Renal cortical epithelial cell (primary cell): ENCODE measurements around the gene FLNB. TPM values are rescaled to one million over a fixed set of nuclear protein-coding genes. Genes with fewer than 3 reads are reported as not detected.

Experiments
- DNase-seq: peaks from one replicate; pipeline ENCODE4 v3.0.0-alpha.2; 2011; ENCODE audit warnings: low read depth
- total RNA-seq: library from RNA; depleted of rRNA; stranded (reverse); fragments of >200 nt; gene quantifications from 2 replicates; pipeline ENCODE4 v1.2.3, GENCODE V29; 2014

Gene FLNB
- total RNA-seq, 1 donor from 2014 or later, result 342 TPM

- DNase-seq, result peak; percentile 11
Measured at GRCh38 chr3:58135712-58136543, 127.7 kb downstream of the FLNB start.

DNA sequence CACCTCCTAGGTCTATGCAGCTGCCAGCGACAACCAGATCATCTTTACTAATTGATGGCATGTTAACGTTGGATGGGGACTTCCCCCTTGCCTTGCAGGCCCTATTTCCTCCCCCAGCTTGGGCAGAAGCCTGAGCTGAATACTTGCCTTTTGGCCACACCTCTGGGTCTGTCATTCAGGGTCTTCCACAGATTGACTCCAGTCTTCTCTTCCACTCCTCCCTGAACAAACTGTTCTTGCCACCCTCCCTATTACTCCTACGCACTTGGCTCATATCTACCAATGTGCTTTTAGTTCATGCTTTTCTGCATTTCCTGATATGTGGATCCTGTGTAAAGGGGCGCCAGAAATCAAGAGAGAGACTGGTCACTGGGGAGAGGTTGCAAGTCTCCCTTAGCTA, 129.1 kb downstream of the FLNB start:
- DNase-seq, result no peak

- no peak for DNase-seq
Measured at GRCh38 chr3:58141766-58142345, 133.6 kb downstream of the FLNB start.

- DNase-seq, result no peak
Measured at GRCh38 chr3:58143417-58144055, 135.3 kb downstream of the FLNB start.

- DNase-seq, result no peak
Measured at GRCh38 chr3:58144478-58145325, 136.5 kb downstream of the FLNB start.

DNA sequence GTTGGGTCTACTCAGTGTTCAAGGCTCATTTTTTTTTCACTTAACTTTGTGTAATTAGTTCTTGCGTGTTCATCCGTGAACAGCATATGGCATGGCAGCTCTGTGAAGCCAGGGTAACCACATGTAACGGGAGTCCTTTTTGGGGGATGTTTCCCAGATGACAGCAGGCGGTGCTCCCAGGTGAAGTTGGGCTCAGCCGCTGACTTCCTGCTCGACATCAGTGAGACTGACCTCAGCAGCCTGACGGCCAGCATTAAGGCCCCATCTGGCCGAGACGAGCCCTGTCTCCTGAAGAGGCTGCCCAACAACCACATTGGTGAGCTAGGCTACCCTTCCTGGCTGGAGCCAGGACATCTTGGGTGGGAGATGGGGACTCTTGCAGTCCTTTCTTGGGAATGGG, 139.8 kb downstream of the FLNB start:
- no peak for DNase-seq

DNA sequence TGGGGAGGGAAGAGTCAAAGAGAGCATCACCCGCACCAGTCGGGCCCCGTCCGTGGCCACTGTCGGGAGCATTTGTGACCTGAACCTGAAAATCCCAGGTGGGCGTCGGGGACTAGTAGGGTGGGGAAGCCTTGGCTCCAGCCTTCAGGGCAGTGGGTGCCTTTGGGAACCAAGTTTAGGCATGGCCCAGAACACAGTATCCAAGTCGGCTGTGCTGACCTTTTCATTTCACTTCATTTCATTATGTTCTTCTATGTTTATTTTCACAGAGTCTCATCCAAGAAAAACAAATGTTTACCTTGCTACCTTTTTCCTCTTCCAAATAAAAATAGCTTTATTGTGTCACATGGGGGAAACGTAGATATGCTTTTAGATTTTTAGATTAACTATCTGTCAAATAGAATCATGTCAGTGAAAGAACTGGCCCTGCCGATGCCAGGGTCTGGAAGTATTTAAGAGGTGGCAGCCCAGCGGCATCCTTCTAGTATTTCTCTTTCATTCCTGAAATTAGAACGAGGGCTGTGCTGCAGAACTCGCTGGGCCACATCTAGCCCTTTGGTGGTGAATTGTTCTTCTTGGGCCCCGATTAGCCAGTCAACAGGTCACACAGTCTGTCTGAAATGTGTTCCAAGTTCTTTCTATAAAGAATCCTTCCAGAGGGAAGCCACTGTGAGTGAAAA, 142.0 kb downstream of the FLNB start:
- no peak for DNase-seq

DNA sequence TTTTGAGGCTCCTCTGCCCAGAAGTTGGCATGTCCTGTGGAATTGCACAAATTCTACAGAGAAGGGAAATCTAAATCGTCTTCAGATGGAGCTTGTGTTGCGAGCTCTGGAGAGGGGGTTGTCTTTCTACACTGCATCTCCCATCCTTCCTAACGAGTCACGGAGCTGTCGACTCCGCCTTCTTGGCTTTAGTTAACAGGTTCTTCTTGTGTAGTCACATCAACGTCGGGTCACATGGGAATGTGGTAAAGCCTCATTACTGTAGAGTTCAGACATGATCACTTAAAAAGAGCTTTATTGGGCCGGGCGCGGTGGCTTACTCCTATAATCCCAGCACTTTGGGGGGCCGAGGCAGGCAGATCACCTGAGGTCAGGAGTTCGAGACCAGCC, 142.6 kb downstream of the FLNB start:
- DNase-seq, result no peak

DNA sequence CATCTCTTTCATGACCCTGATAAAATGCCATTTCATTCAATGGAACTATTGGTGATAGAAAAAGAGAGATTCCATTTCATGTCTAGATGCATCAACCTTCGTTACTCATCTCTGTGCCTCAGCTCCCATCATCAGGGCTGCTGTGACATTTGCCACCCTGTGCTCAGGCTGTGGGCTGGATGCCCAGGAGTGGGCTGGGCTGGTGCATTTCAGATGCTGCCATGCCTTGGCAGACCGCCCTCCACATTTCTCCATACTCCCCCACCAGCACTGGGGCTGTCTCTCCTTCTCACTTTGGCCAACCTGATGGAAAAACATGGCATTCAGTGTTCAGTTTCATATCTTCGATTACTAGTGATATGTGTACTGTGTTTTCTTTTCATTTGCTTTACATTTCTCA, 143.4 kb downstream of the FLNB start:
- no peak for DNase-seq

- no peak for DNase-seq
Measured at GRCh38 chr3:58152225-58153015, 144.2 kb downstream of the FLNB start.

- no peak for DNase-seq
Measured at GRCh38 chr3:58153371-58153770, 145.1 kb downstream of the FLNB start.

DNA sequence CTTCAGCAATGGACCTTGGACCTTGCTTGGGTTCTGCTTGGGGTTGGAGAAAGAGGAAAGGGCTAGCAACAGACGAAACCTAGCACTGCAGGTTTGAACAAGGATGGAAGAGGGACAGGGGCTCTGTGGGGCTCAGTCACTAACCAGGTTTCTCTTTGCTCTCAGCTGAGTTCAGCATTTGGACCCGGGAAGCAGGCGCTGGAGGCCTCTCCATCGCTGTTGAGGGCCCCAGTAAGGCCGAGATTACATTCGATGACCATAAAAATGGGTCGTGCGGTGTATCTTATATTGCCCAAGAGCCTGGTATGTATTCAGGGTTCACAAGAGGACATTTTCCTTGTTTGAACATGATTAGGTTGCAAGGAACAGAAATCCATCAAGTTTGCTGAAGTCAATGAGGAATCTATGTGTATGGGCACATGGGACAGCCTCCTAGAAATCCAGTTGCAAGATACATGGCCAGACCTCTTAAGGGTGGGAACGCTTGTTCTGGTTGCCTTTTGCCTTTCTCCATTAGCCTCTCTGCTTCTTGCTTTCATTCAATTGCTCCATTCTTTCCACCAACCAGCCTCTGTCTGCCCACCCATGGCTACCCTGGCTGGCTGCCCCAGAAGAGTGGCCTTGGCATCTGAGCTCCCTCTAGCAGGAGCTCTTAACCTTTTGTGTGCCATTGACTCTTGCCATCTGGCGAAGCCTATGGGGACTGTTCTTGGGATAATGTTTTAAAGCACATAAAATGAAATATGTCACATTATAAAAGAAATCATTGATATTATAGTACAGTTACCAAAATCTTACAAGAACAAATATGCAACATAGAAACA, 146.6 kb downstream of the FLNB start:
- no peak for DNase-seq

- no peak for DNase-seq
Measured at GRCh38 chr3:58155838-58156237, 147.6 kb downstream of the FLNB start.

GRCh38 chr3:58157700-58158099, 149.5 kb downstream of the FLNB start:
- DNase-seq, result no peak

DNA sequence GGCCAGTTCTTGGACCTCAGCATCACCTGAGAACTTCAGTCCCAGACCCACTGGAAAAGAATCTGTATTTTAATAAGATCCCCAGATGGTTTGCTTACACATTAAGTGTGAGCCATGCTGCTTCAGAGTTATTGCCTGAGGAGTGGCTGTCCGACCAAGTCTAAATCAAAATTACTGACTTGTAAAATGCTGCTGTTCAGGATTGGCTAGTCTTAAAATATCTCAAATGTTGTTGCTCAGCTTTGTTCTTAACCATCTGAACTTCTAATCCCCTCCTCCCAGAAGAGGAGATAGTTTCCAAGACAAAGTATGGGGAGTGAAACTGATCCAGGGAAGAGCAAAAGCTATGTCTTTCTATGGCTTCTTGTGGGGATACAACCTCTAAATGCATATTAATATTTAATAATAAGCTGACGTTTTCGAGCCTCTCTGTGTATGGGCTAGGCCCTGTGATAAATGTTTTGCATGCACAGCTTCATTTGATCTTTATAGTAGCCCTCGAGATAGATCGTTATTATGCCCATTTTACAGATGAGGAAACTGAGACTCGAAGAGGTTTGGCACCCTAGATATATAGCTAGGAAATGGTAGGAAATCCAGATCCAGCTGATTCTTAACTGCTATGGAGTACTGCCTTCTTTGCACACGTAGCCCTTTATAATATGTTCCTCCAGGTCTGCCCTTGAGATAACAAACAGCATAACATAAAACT, 150.4 kb downstream of the FLNB start:
- no peak for DNase-seq

- DNase-seq, result no peak
Measured at GRCh38 chr3:58160399-58160798, 152.2 kb downstream of the FLNB start.

- peak; percentile 96 for DNase-seq
Measured at GRCh38 chr3:58161435-58162398, 153.5 kb downstream of the FLNB start.

DNA sequence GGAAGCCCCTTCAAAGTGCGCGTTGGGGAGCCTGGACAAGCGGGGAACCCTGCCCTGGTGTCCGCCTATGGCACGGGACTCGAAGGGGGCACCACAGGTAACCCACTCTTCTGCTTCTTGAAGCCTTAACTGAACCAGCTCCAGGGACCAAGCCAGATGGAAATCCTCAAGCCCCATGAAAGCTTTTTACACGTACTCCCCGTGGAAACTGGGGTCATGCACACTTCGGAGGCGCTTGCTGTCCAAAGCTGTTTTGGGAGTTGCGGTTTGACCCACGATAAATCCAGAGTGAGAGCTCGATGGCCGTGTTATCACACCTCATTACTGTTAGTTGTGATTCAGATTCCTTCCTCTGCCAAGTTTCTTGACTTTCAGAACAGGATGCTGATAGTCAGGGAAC, 155.0 kb downstream of the FLNB start:
- no peak for DNase-seq
